ENCODE results near the gene KANK2. TPM values are rescaled to one million over a fixed set of nuclear protein-coding genes. Genes with fewer than 3 reads are reported as not detected.

KANK2 gene
- total and polyA plus RNA-seq, 2 of the 8 experiments (the other 6 are each of a cell fraction or from before 2014, with no cell fraction given), result 25.2 to 42.3 TPM

DNA sequence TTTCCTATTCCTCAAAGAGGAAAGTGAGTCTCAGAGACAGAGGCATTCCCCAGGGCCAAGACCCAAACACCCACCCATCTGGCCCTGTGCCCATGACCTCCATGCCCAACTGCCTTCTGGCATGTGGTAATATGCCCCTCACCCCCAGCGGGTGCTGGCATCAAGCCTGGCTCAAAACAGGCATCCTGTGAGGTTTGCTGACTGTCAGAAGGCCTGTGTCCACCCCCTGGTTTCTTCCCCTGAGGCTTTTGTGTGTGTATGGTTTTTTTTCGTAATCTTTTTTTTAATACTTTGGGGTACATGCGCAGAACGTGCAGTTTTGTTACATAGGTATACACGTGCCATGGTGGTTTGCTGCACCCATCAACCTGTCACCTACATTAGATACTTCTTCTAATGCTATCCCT is 7.6 kb upstream of the KANK2 start:
- Histone ChIP-seq H4K91ac (replicated peaks; ENCODE audit: insufficient read length, low read length) (no peak overlapping the region), H3K4me3 (ENCODE audit: extremely low read depth in 1 of 4, insufficient read depth in 2 of 4, low read depth in 3 of 4, low read length in 4 of 4) (no peak overlapping the region), H3K56ac (replicated peaks; ENCODE audit: insufficient read length, low read depth, low read length) (no peak overlapping the region), H2BK20ac (ENCODE audit: low read length) (no peak overlapping the region), H3K27ac (ENCODE audit: low read depth, low read length) (no peak overlapping the region), H2AFZ (ENCODE audit: low read length) (no peak overlapping the region), H3K23me2 (ENCODE audit: low read depth, low read length) (no peaks in the 10 kb centered on the region; the same call in 1 of the 2 replicates), H4K20me1 (replicated peaks in 1 of 2; ENCODE audit: control insufficient read depth in 1 of 2, insufficient read depth in 2 of 2, low read length in 2 of 2) (peaks cover 0 to 3% of the 10 kb centered on the region in 2 experiments), H2BK5ac (ENCODE audit: low read depth, low read length) (no peak overlapping the region), H3K79me1 (ENCODE audit: low read depth, low read length) (no peaks in the 10 kb centered on the region), H3K27me3 (replicated peaks in 1 of 4; ENCODE audit: control insufficient read depth in 3 of 4, extremely low read depth in 1 of 4, insufficient read depth in 3 of 4, low read length in 3 of 4) (no peaks in the 10 kb centered on the region), H3K9ac (replicated peaks in 1 of 4; ENCODE audit: extremely low read depth in 1 of 4, low read depth in 3 of 4, low read length in 3 of 4) (no peak overlapping the region), H4K5ac (ENCODE audit: insufficient read length, low read depth, low read length) (no peak overlapping the region), H3K79me2 (ENCODE audit: control insufficient read depth in 1 of 2, insufficient read depth in 2 of 2, low read length in 2 of 2) (no peaks in the 10 kb centered on the region), H2BK120ac (replicated peaks; ENCODE audit: low read depth, low read length) (no peak overlapping the region), H3K4ac (replicated peaks; ENCODE audit: insufficient read length, low read depth, low read length) (no peak overlapping the region), H4K8ac (ENCODE audit: extremely low read depth, insufficient read depth, low read length) (no peak overlapping the region), H3K4me1 (replicated peaks in 1 of 4; ENCODE audit: control insufficient read depth in 3 of 4, insufficient read depth in 4 of 4, low read length in 3 of 4) (no peaks in the 10 kb centered on the region; a peak in 1 of 7 replicates), H3K9me3 (ENCODE audit: insufficient read depth in 2 of 2, low read depth in 1 of 2, low read length in 1 of 2) (no peaks in the 10 kb centered on the region), H2BK15ac (ENCODE audit: low read length) (no peak overlapping the region), H3K18ac (ENCODE audit: extremely low read depth, low read length) (no peak overlapping the region), H2AK5ac (ENCODE audit: low read depth, low read length) (no peak overlapping the region), H3K36me3 (ENCODE audit: control insufficient read depth in 2 of 4, insufficient read depth in 4 of 4, low read length in 3 of 4) (peaks cover 0 to 6% (median 3%) of the 10 kb centered on the region in 4 experiments; a peak in 3 of 8 replicates), H3K23ac (ENCODE audit: insufficient read length) (no peak overlapping the region), H3K14ac (ENCODE audit: insufficient read length) (no peak overlapping the region), H2BK12ac (ENCODE audit: low read depth, low read length) (no peak overlapping the region), H3K4me2 (ENCODE audit: insufficient read depth in 1 of 2, low read depth in 2 of 2, low read length in 2 of 2) (no peak overlapping the region)
- no peak for DNase-seq (ENCODE audit: low read depth in 1 of 2, low spot score in 2 of 2)
- WGBS, 2 experiments (ENCODE audit: extremely low coverage in 1 of 2, insufficient coverage in 1 of 2, insufficient read length in 1 of 2, insufficient replicate concordance in 2 of 2, low coverage in 1 of 2, low lambda C conversion rate in 2 of 2, missing lambda C conversion rate in 1 of 2), result 84% methylated on average over 5 of the region's 5 CpGs; no CpG with 5 or more reads in 1 of the 2 experiments
- no peak for FAIRE-seq
- TF ChIP-seq CBX8 (IDR thresholded peaks at IDR 0.05; ENCODE audit: borderline replicate concordance, low read depth, low read length), result no peak
- TF ChIP-seq POU5F1 (IDR thresholded peaks at IDR 0.05; ENCODE audit: low read depth, low read length), result no peak
- TF ChIP-seq TAF7 (optimal IDR thresholded peaks at IDR 0.05; ENCODE audit: borderline replicate concordance, low read depth, low read length), result no peak
- POLR2A ChIA-PET (ENCODE audit: partially characterized antibody), result interaction anchor here (1.4 kb wide), 1 partner anchor 49 kb away, joined by 3 read pairs; the partner anchor contains the start of gene SPC24
- CTCF ChIA-PET (ENCODE audit: partially characterized antibody), result interaction anchor here (0.7 to 2.8 kb wide), 8 partner anchors 12 to 111 kb away, joined by 3 to 18 read pairs (median 4); no protein-coding TSS in a partner anchor

Measured in H1 (cell line).